OCI-LY7 (cell line): ENCODE data around the gene RFC3.

ENCODE experiments used
- EZH2phosphoT487 ChIP-seq: fragments of 200-600 bp; sonication (generic); IDR thresholded peaks from 2 replicates; pipeline ENCODE4 v1.6.1; 2018; ENCODE audit warnings: low read depth, borderline replicate concordance, mild to moderate bottlenecking, mixed run types, antibody characterized with exemption, low read length, moderate library complexity, mixed read lengths
- TF ChIP-seq, protein P1 (sequence below): fragments of 200-600 bp; sonication (generic); conservative IDR thresholded peaks from 2 replicates; pipeline ENCODE4 v1.5.1; 2014; ENCODE audit warnings: mild to moderate bottlenecking, antibody characterized with exemption, low read length, moderate library complexity, mixed read lengths

GRCh38 chr13:33794576-33794975, 23.4 kb upstream of the RFC3 start:
- no peak for TF ChIP-seq EZH2phosphoT487
- TF ChIP-seq, protein P1, sequence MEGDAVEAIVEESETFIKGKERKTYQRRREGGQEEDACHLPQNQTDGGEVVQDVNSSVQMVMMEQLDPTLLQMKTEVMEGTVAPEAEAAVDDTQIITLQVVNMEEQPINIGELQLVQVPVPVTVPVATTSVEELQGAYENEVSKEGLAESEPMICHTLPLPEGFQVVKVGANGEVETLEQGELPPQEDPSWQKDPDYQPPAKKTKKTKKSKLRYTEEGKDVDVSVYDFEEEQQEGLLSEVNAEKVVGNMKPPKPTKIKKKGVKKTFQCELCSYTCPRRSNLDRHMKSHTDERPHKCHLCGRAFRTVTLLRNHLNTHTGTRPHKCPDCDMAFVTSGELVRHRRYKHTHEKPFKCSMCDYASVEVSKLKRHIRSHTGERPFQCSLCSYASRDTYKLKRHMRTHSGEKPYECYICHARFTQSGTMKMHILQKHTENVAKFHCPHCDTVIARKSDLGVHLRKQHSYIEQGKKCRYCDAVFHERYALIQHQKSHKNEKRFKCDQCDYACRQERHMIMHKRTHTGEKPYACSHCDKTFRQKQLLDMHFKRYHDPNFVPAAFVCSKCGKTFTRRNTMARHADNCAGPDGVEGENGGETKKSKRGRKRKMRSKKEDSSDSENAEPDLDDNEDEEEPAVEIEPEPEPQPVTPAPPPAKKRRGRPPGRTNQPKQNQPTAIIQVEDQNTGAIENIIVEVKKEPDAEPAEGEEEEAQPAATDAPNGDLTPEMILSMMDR = no peak
